GM15510 (cell line): ENCODE measurements around the gene BABAM1.

Experiments used
- POLR2A ChIP-seq: IDR thresholded peaks from 3 replicates; pipeline ENCODE4 v1.6.1; 2011; ENCODE audit warnings: borderline replicate concordance; ENCODE audit not compliant: insufficient read length; ENCODE audit errors: extremely low read depth

Gene BABAM1

DNA sequence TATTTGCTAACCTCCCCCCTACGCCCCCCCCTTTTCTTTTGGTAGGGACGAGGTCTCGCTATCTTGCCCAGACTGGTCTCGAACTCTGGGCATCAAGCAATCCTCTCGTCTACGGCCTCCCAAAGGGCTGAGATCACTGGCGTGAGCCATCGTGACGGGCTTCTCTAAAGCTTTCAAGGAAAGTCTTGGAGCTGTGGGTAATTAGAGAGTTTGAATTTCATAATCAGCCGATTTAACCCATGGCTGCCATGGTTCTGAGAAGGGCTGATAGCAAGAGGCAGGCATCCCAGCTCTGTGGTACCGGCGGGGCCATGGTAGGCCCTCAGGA is 36.7 kb downstream of the BABAM1 start:
- no peak for TF ChIP-seq POLR2A

DNA sequence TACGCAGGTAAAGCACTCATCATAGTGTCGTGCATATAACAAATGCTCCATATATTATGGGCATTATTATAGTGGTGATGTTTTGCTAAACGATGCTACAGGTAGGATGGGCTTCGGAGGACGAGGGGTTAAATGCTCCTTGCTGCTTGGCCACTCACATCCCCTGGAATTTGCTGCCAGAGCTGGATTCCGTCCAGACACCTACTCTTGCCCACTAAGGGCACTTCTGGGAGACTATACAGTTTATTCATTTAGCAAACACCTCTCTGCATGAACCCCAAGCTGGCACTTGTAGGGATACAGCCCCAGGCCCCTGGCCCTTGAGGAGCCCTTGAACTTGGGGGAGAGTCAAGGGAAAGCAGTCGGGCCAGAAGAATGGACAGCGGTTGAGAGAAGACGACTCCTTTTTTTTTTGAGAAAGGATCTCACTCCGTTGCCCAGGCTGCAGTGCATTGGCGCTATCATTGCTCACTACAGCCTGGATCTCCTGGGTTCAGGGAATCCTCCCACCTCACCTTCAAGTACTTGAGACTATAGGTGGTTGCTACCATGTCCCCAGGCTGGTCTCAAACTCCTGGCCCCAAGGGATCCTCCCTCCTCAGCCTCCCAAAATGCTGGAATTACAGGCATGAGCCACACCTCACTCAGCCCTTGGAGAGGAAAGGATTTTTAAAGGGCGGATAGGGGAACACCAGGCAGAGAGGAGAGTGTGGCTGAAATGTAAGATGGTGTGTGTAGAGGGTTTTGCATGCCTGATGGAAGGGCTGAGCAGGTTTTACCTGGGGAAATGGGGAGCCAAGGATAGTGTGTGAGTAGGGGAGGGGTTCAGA is 37.4 kb downstream of the BABAM1 start:
- TF ChIP-seq POLR2A = no peak

DNA sequence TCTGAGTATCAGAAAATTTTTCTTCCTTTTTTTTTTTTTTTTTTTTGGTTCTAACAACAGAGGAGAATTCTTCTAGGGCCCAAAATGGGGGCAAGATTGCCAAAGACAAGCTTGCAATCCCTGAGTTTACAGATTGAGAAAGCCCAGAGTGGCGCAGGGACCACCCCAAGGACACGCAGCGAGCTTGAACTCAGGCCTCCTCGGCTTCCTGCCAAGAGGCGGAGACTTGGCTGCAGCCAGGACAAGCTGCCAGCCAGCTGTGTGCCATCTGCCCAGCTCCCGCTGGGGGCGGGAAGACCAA is 37.9 kb downstream of the BABAM1 start:
- no peak for TF ChIP-seq POLR2A

DNA sequence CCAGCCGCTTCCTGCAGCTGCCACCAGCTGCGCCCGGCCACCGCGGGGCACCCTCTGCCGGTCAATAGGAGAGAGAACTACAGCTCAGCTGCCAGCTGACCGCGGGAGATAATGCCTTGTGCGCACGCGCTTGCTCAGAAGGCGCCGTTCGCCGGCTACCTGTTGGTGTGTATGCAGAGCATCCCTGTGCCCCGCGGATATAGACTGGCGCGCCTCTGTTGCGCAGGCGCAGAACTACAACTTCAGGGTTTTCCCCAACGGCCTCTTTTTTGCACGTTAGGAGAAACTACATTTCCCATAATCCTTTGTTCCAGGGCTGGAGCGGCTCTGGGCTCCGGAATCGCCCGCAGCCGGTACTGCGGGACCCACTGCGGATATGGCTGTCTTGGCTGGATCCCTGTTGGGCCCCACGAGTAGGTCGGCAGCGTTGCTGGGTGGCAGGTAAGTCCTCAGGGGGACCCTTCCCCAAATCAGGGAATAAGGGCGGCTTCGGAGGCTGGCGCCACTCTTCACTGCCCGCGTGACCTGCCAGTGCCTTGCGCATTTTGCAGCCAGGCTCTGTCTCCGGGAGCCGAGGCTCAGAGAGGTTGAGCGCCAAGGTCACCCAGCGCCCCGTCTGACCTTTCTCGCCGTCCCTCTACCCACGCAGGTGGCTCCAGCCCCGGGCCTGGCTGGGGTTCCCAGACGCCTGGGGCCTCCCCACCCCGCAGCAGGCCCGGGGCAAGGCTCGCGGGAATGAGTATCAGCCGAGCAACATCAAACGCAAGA is 38.5 kb downstream of the BABAM1 start, which contains the start of gene MRPL34:
Gene MRPL34, plus strand, starts transcription at position 356 of the 768 bp plus-strand sequence. Its CDS starts 21 bp downstream, at position 377.
- peak; percentile 80 for TF ChIP-seq POLR2A

DNA sequence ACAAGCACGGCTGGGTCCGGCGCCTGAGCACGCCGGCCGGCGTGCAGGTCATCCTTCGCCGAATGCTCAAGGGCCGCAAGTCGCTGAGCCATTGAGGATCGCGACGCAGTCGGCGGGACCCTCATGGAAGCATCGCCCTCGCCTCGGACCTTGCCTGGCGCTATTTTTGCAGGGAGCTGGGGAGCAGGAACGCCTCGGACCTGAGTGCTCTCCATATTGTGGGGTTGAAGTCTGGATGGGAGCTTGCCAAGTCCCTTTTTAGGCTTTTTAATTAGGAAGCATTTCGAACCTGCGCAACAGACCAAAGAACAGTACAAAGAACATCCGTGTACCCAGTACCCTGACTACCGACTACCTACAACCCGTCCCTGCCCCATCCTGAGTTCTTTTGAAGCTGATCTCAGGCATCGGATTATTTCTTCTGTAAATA is 39.1 kb downstream of the BABAM1 start:
- TF ChIP-seq POLR2A = no peak

DNA sequence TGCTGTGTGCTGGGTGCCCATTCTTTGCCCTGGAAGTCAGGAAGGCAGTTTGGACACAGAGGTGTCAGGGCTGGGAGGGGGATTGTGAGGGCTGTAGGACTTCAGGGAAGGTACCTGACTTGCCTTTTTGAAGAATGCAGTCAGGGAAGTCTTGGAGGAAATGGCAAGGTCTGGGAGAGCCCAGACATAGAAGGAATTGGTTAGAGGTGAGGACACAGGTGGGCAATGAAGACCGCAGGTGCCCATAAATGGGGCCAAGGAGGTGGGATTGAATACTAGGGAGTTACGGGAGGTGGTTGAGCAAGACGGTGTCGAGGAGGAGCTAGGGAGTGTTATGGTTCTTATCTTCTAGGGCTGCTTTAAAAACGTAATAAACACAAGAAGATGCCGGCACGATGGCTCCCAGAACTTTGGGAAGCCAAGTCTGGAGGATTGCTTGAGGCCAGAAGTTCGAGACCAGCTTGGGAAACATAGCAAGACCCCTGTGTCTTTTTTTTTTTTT is 40.7 kb downstream of the BABAM1 start:
- no peak for TF ChIP-seq POLR2A

DNA sequence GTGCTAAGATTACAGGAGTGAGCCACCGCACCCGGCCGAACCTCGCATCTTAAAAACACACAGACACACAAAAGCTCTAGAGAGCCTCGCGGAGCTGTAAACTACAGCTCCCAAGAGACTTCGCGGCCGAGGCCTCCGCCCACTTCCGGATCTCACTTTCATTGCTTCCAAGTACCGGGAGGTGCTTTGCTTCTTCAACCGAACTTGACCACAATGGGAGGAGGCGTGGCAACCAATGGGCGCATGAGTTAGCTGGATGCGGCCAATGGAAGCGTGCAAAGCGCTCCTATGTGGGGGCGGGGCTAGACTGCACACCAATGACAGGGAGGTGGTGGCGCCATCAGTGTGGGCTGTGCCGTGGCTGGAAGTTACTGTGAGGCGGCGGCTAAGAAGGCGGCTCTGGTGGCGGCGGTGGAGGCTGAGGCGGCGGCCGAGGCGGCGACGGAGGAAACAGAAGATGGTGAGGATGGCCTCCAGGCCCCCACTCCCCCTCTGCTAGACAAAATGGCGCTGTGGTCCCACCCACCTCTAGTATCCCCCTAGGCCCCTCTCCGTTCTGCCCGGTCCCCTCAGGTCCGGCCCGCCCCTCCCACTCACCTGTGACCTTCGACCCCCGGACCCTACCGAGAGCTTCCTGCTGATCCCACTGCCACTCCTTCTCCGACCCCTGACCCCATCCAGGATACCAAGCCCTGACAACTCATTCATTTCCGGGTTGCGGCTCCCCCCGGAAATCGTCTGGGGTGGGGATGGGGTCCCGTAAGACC is 42.1 kb downstream of the BABAM1 start, which contains the start of gene DDA1:
Gene DDA1, plus strand, starts transcription at position 366 of the 767 bp plus-strand sequence. Its CDS starts 92 bp downstream, at position 458.
- peak; percentile 73 for TF ChIP-seq POLR2A

DNA sequence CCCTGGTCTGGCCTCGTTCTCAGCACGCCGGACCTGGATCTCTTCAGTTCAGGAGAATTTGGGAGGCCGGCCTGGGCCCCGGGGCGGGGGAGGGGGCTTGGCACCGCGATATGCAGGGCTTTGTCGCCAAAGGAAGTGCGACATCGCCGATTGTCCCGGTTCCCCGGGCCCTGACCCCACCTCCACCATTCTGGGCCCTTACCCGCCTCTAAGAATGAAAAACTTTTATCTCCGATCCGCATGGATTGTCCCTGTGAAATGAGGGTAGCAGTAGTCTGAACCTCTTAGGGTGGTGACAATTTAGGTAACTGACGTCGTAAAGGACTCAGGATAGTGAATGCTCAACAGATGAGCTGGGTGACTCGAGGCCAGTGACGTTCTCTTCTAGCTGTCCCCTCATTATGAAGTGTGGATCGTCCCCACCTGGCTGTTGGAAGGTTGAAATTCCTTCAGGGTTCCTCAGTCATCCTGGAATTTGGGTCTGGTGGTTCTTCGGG is 42.8 kb downstream of the BABAM1 start:
- no peak for TF ChIP-seq POLR2A

DNA sequence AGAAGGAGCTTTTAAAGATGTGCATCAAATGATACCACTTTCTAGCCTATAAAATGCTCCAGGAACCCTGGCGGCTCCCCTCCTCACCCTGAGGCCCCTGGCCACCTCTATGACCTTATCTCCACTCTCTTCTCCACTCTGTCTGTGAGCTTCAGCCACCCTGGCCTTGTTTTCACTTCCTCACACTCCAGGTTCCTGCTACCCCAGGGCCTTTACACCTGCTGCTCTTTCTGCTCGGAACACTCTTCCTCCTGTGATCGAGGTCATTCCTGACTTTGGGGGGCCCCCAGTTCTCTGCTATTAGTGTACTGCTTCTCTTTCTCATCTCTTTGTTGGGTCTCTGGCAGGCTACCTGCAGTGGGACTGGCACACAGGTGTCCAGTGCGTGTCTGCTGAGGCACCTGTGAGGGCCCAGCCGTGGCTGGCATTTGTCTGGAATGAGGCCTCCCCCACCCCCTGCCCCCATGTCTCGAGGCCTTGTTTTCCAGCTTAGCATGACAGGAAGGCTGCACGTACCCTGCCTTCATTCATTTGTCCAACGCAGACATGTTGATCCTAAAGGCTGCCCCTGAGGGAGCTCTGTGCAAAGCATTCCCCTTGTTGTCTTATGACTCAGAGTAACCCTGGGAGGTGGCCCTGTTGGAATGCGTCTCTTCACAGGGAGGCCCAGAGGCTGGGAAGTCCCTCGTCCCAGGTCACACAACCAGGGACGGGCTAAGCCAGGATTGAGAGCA is 44.4 kb downstream of the BABAM1 start:
- TF ChIP-seq POLR2A = no peak

DNA sequence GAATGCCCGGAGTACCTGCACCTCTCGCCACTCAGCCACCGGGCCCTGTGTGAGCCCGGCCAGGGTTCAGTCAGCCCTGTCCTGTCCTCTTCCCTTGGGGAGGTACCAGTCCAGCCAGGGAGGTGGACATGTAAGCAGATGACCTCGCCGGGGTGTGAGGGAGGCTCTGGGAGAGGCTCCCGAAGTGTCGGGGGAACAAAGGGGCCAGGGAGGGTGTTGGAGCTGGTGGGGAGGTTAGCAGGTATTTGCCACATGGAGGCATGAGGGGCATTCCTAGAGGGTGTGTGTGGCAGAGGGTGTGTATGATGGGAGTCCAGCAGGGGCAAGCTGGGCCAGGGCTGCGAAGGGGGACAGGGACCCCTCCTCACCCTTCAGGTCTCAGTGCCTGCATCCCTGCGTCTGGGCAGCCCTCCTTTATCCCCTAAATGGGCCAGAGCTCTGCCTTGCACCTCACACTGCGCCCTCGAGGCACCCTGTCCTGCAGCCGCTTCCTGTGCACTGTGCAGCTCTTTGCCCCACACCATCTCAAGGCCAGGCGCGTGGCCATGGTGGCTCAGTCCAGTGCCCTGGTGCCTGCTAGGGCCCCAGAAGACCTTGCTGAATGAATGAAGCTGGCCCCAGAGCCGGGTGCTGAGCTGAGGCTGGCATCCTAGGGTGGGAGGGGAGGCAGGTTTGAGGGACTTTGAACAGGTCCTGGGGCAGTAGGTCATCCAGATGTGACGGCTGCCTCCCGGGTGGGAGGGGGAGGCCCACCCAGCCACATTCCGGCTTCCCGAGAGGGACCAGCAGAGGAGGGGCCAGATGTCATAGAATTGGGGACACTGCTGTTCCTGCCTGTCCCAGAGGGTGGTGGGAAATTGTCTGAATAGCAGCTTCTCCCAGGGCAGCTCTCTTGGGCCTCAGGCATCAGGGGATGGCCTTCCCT is 45.2 kb downstream of the BABAM1 start:
- no peak for TF ChIP-seq POLR2A

DNA sequence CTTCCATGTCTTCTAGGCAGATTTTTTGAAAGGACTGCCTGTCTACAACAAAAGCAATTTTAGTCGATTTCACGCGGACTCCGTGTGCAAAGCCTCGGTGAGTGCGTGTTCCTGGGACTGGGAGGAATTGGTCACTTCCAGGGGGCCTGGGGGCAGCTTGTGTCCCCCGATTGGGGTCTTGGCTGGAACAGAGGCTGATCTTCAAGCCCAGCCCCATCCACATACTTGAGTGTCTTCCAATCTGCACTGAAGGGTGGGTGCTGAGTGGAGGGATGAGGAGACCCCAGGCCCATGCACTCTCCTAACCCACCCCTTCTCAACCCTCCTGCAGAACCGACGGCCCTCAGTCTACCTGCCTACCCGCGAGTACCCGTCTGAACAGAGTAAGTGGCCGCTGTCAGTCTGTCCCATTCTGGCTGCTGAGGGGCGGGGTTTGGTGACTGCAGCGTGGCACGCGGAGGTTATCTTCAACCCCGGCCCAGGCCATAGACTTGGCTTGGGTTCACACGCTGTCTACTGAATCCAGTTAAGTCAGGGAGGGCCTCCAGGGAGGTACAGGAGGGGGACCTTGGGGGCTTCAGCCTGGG is 46.9 kb downstream of the BABAM1 start:
- no peak for TF ChIP-seq POLR2A

DNA sequence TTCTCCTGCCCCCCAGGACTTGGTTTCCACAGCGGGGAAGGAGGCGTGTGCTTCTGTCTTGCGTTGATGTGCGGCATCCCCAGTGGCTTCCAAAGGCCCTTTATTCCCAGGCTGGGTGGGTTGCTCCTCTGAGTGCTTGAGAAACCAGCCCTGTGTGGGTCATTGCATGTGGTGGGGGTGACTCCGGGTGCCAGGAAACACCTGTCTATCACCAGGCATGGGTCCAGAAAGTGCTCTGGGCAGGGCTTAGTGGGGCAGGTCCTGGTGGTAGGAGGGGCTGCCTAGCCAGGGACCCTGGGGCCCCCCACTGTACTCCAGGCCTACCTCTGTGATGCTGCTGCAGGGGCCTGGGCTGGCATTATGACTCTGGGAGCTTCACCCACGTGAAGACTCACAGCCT is 51.7 kb downstream of the BABAM1 start:
- TF ChIP-seq POLR2A = no peak

DNA sequence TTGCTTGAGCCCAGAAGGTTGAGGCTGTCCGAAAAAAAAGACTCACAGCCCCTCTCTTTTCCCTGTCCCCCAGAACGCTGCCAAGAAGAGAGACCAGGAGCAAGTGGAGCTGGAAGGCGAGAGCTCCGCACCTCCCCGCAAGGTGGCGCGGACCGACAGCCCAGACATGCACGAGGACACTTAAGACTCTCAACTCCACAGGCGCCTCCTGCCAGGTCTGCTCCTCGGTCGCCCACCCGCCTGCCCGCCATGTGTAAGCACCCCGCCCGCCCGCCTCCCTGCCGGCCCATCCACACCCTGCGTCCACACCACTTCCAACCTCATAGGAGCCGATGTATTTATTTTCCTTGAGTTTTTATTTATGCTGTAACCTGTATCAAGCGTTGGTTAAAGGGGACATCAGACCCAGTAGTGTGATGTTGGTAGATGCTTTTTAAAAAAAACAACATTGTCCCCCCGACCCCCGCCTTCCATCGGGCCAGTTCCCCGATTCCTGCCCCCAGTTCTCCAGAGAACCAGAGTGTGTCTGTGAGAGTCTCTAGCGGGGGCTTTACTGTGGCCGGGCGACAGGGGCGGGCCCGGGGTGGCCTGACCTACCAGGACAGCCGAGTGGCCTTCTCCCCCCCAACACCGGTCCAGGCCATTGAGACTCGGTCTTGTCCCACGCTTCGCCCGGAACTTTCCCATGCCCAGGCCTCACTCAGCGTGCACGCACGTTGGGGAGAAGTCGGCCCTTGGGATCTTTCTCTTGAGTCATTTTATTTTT is 52.4 kb downstream of the BABAM1 start:
- no peak for TF ChIP-seq POLR2A

DNA sequence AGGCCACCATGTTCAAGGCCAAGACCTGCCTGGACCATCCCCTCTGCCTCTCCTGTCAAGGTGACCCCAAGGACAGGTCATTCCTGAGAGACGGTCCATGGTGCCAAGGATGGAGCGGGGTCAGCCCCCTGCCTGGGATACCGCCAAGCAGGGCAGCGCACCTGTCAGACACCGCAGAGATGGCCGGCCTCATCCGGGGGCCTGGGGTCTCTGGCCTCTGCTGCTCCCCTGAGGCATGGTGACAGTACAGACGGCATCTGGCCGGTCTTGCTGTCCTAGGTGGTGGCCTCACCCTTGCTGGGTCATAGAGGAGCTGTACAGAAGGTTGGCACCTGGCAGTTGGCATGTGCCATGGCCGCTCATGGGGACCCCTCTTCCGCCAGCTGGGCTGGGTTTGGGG is 53.2 kb downstream of the BABAM1 start:
- no peak for TF ChIP-seq POLR2A
